Measurements from ENCODE around the gene TRMT10C.

- TF ChIP-seq, protein P1, sequence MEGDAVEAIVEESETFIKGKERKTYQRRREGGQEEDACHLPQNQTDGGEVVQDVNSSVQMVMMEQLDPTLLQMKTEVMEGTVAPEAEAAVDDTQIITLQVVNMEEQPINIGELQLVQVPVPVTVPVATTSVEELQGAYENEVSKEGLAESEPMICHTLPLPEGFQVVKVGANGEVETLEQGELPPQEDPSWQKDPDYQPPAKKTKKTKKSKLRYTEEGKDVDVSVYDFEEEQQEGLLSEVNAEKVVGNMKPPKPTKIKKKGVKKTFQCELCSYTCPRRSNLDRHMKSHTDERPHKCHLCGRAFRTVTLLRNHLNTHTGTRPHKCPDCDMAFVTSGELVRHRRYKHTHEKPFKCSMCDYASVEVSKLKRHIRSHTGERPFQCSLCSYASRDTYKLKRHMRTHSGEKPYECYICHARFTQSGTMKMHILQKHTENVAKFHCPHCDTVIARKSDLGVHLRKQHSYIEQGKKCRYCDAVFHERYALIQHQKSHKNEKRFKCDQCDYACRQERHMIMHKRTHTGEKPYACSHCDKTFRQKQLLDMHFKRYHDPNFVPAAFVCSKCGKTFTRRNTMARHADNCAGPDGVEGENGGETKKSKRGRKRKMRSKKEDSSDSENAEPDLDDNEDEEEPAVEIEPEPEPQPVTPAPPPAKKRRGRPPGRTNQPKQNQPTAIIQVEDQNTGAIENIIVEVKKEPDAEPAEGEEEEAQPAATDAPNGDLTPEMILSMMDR (conservative IDR thresholded peaks at IDR 0.05; ENCODE audit: low read depth in 2 of 2): no peak
- no peak for TF ChIP-seq EZH2 (IDR thresholded peaks at IDR 0.05; ENCODE audit: low read depth, unreplicated experiment)
- TF ChIP-seq JUNB (IDR thresholded peaks at IDR 0.05; ENCODE audit: unreplicated experiment): no peak
- TF ChIP-seq CREB1 (CRISPR knock-in tag; IDR thresholded peaks at IDR 0.05; ENCODE audit: low read depth): no peak
- no peak for TF ChIP-seq POLR2AphosphoS5 (IDR thresholded peaks at IDR 0.05; ENCODE audit: low read depth)
Measured at GRCh38 chr3:101611023-101611422, 49.4 kb downstream of the TRMT10C start.
